Choroid plexus epithelial cell (primary cell): ENCODE data around the gene NLRP6.
"Not testable (repeated sequence)": the region's sequence is repeated elsewhere in the genome, so short reads cannot be mapped to it uniquely, and the experiment has no call there.

Experiments
- DNase-seq: peaks from one replicate; pipeline ENCODE4 v3.0.0-alpha.2; 2010; ENCODE audit warnings: low read depth
- H3K4me3 ChIP-seq: 2 replicates; pipeline ENCODE4 v1.5.1; 2011; ENCODE audit warnings: low read depth, mild to moderate bottlenecking, control low read depth, low read length, moderate library complexity
- TF ChIP-seq, protein P1 (sequence below): conservative IDR thresholded peaks from 2 replicates; pipeline ENCODE4 v1.5.1; 2011; ENCODE audit warnings: low read depth, mild to moderate bottlenecking, control low read depth, inconsistent platforms, low read length, moderate library complexity

The NLRP6 gene

DNA sequence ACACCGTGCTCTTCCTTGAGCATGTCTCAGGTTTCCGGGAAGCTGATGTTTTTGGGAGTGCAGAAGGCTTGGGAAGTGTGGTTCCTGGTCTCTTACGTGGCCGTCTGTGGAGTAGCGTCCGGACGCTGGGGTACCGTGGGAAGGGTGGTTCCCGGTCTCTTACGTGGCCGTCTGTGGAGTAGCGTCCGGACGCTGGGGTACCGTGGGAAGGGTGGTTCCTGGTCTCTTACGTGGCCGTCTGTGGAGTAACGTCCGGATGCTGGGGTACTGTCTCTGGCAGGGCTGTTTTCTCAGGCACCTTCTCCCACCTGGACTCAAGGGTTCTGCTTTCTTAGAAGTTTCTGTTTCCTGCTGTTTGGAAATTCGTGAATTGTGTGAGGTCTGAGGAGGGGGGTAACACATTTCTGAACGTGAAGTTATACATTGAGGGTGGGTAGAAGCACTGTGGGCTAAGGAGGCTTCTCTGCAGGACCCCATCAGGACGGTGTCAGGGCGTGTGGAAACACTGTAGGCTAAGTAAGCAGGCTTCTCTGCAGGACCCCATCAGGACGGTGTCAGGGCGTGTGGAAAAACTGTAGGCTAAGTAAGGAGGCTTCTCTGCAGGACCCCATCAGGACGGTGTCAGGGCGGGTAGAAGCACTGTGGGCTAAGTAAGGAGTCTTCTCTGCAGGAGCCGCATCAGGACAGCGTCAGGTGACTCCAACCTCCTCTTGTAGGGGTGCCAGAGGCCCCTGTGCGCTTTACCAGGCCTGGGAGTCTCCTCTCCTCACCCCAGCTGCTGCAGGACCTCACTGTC is 47.8 kb downstream of the NLRP6 start:
- H3K4me3 ChIP-seq: no peak overlapping the region
- TF ChIP-seq, protein P1, sequence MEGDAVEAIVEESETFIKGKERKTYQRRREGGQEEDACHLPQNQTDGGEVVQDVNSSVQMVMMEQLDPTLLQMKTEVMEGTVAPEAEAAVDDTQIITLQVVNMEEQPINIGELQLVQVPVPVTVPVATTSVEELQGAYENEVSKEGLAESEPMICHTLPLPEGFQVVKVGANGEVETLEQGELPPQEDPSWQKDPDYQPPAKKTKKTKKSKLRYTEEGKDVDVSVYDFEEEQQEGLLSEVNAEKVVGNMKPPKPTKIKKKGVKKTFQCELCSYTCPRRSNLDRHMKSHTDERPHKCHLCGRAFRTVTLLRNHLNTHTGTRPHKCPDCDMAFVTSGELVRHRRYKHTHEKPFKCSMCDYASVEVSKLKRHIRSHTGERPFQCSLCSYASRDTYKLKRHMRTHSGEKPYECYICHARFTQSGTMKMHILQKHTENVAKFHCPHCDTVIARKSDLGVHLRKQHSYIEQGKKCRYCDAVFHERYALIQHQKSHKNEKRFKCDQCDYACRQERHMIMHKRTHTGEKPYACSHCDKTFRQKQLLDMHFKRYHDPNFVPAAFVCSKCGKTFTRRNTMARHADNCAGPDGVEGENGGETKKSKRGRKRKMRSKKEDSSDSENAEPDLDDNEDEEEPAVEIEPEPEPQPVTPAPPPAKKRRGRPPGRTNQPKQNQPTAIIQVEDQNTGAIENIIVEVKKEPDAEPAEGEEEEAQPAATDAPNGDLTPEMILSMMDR: no peak
- DNase-seq: no peak

DNA sequence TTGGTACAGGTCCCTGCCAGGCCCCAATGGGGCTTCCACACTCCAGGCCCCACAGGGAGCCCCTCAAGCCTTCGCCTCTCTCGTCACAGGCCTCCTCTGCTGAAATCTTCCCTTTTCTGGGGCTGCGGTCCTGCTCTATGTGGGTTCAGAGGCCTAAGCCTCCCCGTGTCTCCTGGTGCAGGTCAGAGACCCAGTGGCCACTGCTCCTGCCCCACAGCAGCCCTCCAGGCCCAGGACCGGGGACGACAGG is 48.3 kb downstream of the NLRP6 start:
- no peak overlapping the region for H3K4me3 ChIP-seq
- no peak for DNase-seq
- TF ChIP-seq, protein P1: no peak

DNA sequence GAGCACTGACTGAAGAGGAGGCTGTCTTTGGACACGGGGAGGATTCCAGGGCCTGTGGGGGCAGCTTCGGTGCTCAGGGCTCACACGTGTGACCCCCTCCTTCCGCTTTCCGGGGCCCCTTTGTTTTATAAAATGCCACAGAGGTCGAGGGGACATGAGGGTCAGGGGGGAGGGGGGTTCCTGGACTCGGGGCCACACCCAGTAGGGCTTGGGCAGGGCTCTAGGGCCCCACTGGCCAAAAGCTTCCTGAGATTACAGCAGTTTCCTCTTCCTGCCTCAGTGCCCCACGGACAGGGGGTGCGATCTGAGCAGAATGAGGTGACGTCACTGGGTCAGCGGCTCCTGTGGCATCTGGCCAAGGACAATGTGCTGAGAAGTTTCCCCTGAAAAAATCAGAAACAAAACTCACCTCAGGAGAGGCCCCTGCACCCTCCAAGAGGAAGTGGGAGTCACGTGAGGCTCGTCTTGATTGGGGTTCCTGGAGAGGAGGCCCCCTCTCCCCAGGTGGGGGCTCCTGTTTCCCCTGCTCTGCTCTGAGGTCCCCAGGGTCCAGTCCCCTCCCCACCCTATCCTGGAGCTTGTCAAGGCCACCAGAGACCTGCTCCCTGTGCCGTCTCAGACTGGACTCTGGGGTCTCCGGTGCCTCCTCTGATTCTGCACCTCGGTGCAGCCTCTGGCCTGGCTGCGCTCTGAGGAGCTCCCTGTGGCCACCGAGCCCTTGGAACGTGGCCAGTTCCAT is 48.8 kb downstream of the NLRP6 start:
- H3K4me3 ChIP-seq: peak overlapping the region; percentile 4
- TF ChIP-seq, protein P1: no peak
- DNase-seq: peak; percentile 94

DNA sequence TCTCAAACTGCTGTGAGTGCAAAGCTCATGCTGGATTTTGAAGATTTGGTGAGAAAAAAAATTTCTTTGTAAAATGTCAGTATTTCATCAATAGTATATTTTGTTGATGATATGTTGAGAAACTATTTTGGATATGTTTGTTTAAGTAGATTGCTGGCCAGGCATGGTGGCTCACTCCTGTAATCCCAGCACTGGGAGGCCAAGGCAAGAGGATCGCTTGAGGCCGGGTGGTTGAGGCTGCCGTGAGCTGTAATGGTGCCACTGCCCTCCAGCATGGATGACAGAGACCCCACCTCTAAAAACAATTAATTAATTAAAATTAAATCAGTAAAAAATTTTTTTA is 49.3 kb downstream of the NLRP6 start:
- no peak for DNase-seq
- peak overlapping the region; percentile 4 for H3K4me3 ChIP-seq
- TF ChIP-seq, protein P1: no peak

DNA sequence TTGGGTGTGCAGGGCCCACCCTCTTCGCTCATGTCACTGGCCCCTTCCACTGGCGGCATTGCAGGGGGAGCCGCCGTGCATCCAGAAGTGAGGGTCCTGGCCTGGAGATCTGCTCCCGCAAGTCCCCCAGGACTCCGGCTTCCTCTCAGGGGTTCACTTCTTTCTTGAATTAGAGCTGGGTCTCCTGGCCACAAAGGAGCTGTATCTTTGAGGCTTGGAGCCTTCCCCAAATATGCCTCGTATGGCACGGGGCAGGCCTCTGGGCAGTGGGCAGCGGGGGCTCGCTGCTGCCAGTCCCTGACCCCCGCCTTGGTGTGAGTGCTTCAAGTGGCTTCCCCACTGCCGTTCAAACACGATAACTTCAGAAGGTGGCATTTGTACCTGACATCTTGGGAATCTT is 49.8 kb downstream of the NLRP6 start:
- TF ChIP-seq, protein P1: no peak
- no peak for DNase-seq

DNA sequence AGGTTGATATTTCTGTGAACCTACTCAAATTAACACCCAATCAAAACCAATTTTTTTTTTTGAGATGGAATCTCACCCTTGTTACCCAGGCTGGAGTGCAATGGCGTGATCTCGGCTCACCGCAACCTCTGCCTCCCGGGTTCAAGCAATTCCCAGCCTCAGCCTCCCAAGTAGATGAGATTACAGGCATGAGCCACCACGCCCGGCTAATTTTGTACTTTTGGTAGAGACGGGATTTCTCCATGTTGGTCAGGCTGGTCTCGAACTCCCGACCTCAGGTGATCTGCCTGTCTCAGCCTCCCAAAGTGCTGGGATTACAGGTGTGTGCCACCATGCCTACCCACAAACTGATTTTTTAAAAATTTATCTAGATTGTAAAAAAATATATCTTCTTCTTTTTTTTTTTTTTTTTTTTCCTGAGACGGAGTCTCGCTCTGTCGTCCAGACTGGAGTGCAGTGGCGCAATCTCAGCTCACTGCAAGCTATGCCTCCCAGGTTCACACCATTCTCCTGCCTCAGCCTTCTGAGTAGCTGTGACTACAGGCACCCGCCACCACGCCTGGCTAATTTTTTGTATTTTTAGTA is 50.4 kb downstream of the NLRP6 start:
- DNase-seq, H3K4me3 ChIP-seq: not testable (repeated sequence)

More for the DNA sequence above, 49.8 kb downstream of the NLRP6 start:
- H3K4me3 ChIP-seq: no peak overlapping the region

DNA sequence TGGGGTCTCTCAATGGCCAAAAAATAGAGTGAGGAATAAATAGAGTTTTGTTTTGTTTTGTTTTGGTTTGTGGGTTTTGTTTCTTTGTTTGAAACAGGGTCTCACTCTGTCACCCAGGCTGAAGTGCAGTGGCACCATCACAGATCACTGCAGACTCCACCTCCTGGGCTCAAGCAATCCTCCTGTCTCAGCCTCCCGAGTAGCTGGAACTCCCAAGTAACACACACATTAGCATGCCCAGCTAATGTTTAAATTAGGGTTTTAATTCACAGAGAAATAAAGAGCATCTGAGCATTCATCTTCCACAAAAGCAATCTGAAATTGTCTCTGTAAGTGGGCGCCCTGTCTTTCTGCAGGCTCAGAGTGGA is 51.7 kb downstream of the NLRP6 start:
- TF ChIP-seq, protein P1: no peak
- no peak overlapping the region for H3K4me3 ChIP-seq
- no peak for DNase-seq
